Epithelial cell of esophagus (primary cell): ENCODE data around the gene MYL9.
"Not testable (repeated sequence)": the region's sequence is repeated elsewhere in the genome, so short reads cannot be mapped to it uniquely, and the experiment has no call there.

ENCODE experiments used
- DNase-seq: peaks from one replicate; pipeline ENCODE4 v3.0.0; 2010; ENCODE audit warnings: low read depth
- H3K4me3 ChIP-seq: 2 replicates; pipeline ENCODE4 v1.5.1; 2011; ENCODE audit warnings: mild to moderate bottlenecking, low read length, control low read depth
- CTCF ChIP-seq: IDR thresholded peaks from 2 replicates; pipeline ENCODE4 v1.5.1; 2011; ENCODE audit warnings: low read depth, mild to moderate bottlenecking, low read length, control low read depth, inconsistent platforms; ENCODE audit not compliant: insufficient read depth; ENCODE audit errors: missing control alignments

The MYL9 gene

GRCh38 chr20:36549942-36550789 lies 8.8 kb downstream of the MYL9 start:
- H3K4me3 ChIP-seq, result no peak overlapping the region
- no peak for DNase-seq
- TF ChIP-seq CTCF, result no peak

GRCh38 chr20:36550790-36551299 lies 9.5 kb downstream of the MYL9 start:
- DNase-seq, result no peak
- no peak overlapping the region for H3K4me3 ChIP-seq
- no peak for TF ChIP-seq CTCF

- H3K4me3 ChIP-seq, result no peak overlapping the region
- no peak for DNase-seq
- TF ChIP-seq CTCF, result no peak
Observed at GRCh38 chr20:36555248-36555647, 13.9 kb downstream of the MYL9 start.

GRCh38 chr20:36562724-36563123 lies 21.4 kb downstream of the MYL9 start:
- no peak for DNase-seq
- H3K4me3 ChIP-seq, result no peak overlapping the region
- TF ChIP-seq CTCF, result no peak

GRCh38 chr20:36563374-36563773 lies 22.1 kb downstream of the MYL9 start:
- no peak for TF ChIP-seq CTCF
- no peak for DNase-seq
- no peak overlapping the region for H3K4me3 ChIP-seq

- not testable (repeated sequence) for H3K4me3 ChIP-seq, DNase-seq
Observed at GRCh38 chr20:36564078-36564725, 22.9 kb downstream of the MYL9 start.

GRCh38 chr20:36564726-36565121 lies 23.4 kb downstream of the MYL9 start:
- H3K4me3 ChIP-seq, DNase-seq: not testable (repeated sequence)

GRCh38 chr20:36565520-36565919 lies 24.2 kb downstream of the MYL9 start:
- no peak overlapping the region for H3K4me3 ChIP-seq
- no peak for DNase-seq
- TF ChIP-seq CTCF, result no peak
